Measurements from ENCODE around the gene VAC14. TPM values are rescaled to one million over a fixed set of nuclear protein-coding genes. Genes with fewer than 3 reads are reported as not detected.

The VAC14 gene
- total RNA-seq, 2 experiments from 2014 or later: 23.0 to 23.6 TPM

GRCh38 chr16:70750893-70751467 lies 50.0 kb downstream of the VAC14 start:
- H3K27me3 Mint-ChIP-seq: no peaks in the 10 kb centered on the region
- no peak for TF ChIP-seq CTCF (IDR thresholded peaks at IDR 0.05)
- Histone ChIP-seq H3K27ac (ENCODE audit: low read depth in 1 of 2, low read length in 2 of 2) (no peak overlapping the region), H3K27me3 (ENCODE audit: control insufficient read depth in 1 of 2, insufficient read depth in 2 of 2, low read length in 2 of 2) (no peaks in the 10 kb centered on the region), H3K4me3 (ENCODE audit: low read length) (no peak overlapping the region), H3K9me3 (ENCODE audit: control insufficient read depth in 1 of 2, insufficient read depth in 1 of 2, low read length in 2 of 2) (no peaks in the 10 kb centered on the region), H3K4me1 (ENCODE audit: insufficient read depth, low read length) (peaks cover 7% of the 10 kb centered on the region), H3K36me3 (ENCODE audit: insufficient read depth, low read length) (peaks cover 16% of the 10 kb centered on the region)
- H3K9me3 Mint-ChIP-seq: no peaks in the 10 kb centered on the region
- intact Hi-C loops (cut with DNase I, micrococcal nuclease): no loop called here
- peaks cover 57% of the 10 kb centered on the region for H3K4me1 Mint-ChIP-seq (ENCODE audit: low read depth)
- ChIA-PET POLR2A (interaction anchor here (0.9 to 3.6 kb wide), 3 partner anchors 13 to 55 kb away, joined by 4 to 21 read pairs (median 4); no protein-coding TSS in a partner anchor), CTCF (no interaction called here)
- ATAC-seq (ENCODE audit: poor library complexity) (no peak), DNase-seq (no peak)
- H3K4me3 Mint-ChIP-seq: no peak overlapping the region
- H3K27ac Mint-ChIP-seq: peak overlapping the region; percentile 84
- peaks cover 39% of the 10 kb centered on the region for H3K36me3 Mint-ChIP-seq (ENCODE audit: low read depth)

GRCh38 chr16:70749681-70750601 lies 51.0 kb downstream of the VAC14 start:
- Histone ChIP-seq H3K27me3 (ENCODE audit: control insufficient read depth in 1 of 2, insufficient read depth in 2 of 2, low read length in 2 of 2) (no peaks in the 10 kb centered on the region), H3K36me3 (ENCODE audit: insufficient read depth, low read length) (peaks cover 19% of the 10 kb centered on the region), H3K4me1 (ENCODE audit: insufficient read depth, low read length) (peaks cover 7% of the 10 kb centered on the region), H3K27ac (ENCODE audit: low read depth in 1 of 2, low read length in 2 of 2) (no peak overlapping the region), H3K4me3 (ENCODE audit: low read length) (no peak overlapping the region), H3K9me3 (ENCODE audit: control insufficient read depth in 1 of 2, insufficient read depth in 1 of 2, low read length in 2 of 2) (peaks cover 0 to 3% of the 10 kb centered on the region in 2 experiments)
- H3K4me1 Mint-ChIP-seq (ENCODE audit: low read depth): peaks cover 61% of the 10 kb centered on the region
- intact Hi-C loops (cut with DNase I, micrococcal nuclease): no loop called here
- DNase-seq (no peak), ATAC-seq (ENCODE audit: poor library complexity) (no peak)
- CTCF ChIA-PET: no interaction called here
- no peak for TF ChIP-seq CTCF (IDR thresholded peaks at IDR 0.05)
- peak overlapping the region; percentile 0 for H3K4me3 Mint-ChIP-seq
- POLR2A ChIA-PET: interaction anchor here (1.2 to 3.6 kb wide), 2 partner anchors 12 to 14 kb away, joined by 4 to 21 read pairs; no protein-coding TSS in a partner anchor
- H3K9me3 Mint-ChIP-seq: no peaks in the 10 kb centered on the region
- H3K27me3 Mint-ChIP-seq: no peaks in the 10 kb centered on the region
- H3K27ac Mint-ChIP-seq: peak overlapping the region; percentile 91
- peaks cover 45% of the 10 kb centered on the region for H3K36me3 Mint-ChIP-seq (ENCODE audit: low read depth)

- POLR2A ChIA-PET: interaction anchor here (3.6 kb wide), 1 partner anchor 11 kb away, joined by 21 read pairs; no protein-coding TSS in a partner anchor
- peaks cover 45% of the 10 kb centered on the region for H3K36me3 Mint-ChIP-seq (ENCODE audit: low read depth)
- H3K27me3 Mint-ChIP-seq: no peaks in the 10 kb centered on the region
- CTCF ChIA-PET: no interaction called here
- TF ChIP-seq CTCF (IDR thresholded peaks at IDR 0.05): no peak
- Histone ChIP-seq H3K9me3 (ENCODE audit: control insufficient read depth in 1 of 2, insufficient read depth in 1 of 2, low read length in 2 of 2) (peaks cover 0 to 11% of the 10 kb centered on the region in 2 experiments), H3K27ac (ENCODE audit: low read depth in 1 of 2, low read length in 2 of 2) (no peak overlapping the region), H3K4me3 (ENCODE audit: low read length) (no peak overlapping the region), H3K27me3 (ENCODE audit: control insufficient read depth in 1 of 2, insufficient read depth in 2 of 2, low read length in 2 of 2) (no peaks in the 10 kb centered on the region), H3K4me1 (ENCODE audit: insufficient read depth, low read length) (peaks cover 7% of the 10 kb centered on the region), H3K36me3 (ENCODE audit: insufficient read depth, low read length) (peaks cover 26% of the 10 kb centered on the region)
- H3K27ac Mint-ChIP-seq: peak overlapping the region; percentile 91
- no peak overlapping the region for H3K4me3 Mint-ChIP-seq
- no peaks in the 10 kb centered on the region for H3K9me3 Mint-ChIP-seq
- peaks cover 61% of the 10 kb centered on the region for H3K4me1 Mint-ChIP-seq (ENCODE audit: low read depth)
- ATAC-seq (ENCODE audit: poor library complexity): no peak
- no peak for DNase-seq
- intact Hi-C loops (cut with DNase I, micrococcal nuclease): no loop called here
Measured at GRCh38 chr16:70749006-70749678, 51.8 kb downstream of the VAC14 start.

Data from CD4-positive, alpha-beta T cell (primary cell).